ENCODE data around the gene ZNF544. TPM values are rescaled to one million over a fixed set of nuclear protein-coding genes. Genes with fewer than 3 reads are reported as not detected.

Gene ZNF544
- total RNA-seq, 4 donors from 2014 or later = 34.2 to 55.1 (median 43.3) TPM

GRCh38 chr19:58261968-58262921 lies 33.5 kb downstream of the ZNF544 start:
- DNase-seq (ENCODE audit: low spot score in 2 of 2) = no peak
- intact Hi-C loops (cut with DNase I; ENCODE audit: low total_unique reads) = no loop called here
- no peak for TF ChIP-seq CTCF (IDR thresholded peaks at IDR 0.05)
- no peak for TF ChIP-seq POLR2A (IDR thresholded peaks at IDR 0.05)
- 95 to 97% methylated on average over 19 of the region's 19 CpGs for WGBS, 2 donors
- no peak overlapping the region for H3K4me3 ChIP-seq (ENCODE audit: low read depth, poor library complexity, severe bottlenecking)

- 97% methylated on average over 7 of the region's 7 CpGs for WGBS, 2 donors
- no peak overlapping the region for H3K4me3 ChIP-seq (ENCODE audit: low read depth, poor library complexity, severe bottlenecking)
- intact Hi-C loops (cut with DNase I; ENCODE audit: low total_unique reads) = no loop called here
- DNase-seq (ENCODE audit: low spot score in 2 of 2) = no peak
- no peak for TF ChIP-seq POLR2A (IDR thresholded peaks at IDR 0.05)
- no peak for TF ChIP-seq CTCF (IDR thresholded peaks at IDR 0.05)
Measured at GRCh38 chr19:58262922-58263296, 34.2 kb downstream of the ZNF544 start.

- intact Hi-C loops (cut with DNase I; ENCODE audit: low total_unique reads) = no loop called here
- 97 to 100% methylated on average over 3 of the region's 3 CpGs for WGBS, 2 donors
Measured at GRCh38 chr19:58265100-58265499, 36.4 kb downstream of the ZNF544 start.

GRCh38 chr19:58268344-58268743 lies 39.6 kb downstream of the ZNF544 start:
- TF ChIP-seq CTCF (IDR thresholded peaks at IDR 0.05) = no peak
- no peak for TF ChIP-seq POLR2A (IDR thresholded peaks at IDR 0.05)
- intact Hi-C loops (cut with DNase I; ENCODE audit: low total_unique reads) = no loop called here
- WGBS, 2 donors = 94 to 95% methylated on average over 3 of the region's 3 CpGs
- no peak overlapping the region for H3K4me3 ChIP-seq (ENCODE audit: low read depth, poor library complexity, severe bottlenecking)
- no peak for DNase-seq (ENCODE audit: low spot score in 2 of 2)

More at GRCh38 chr19:58265100-58265499, 36.4 kb downstream of the ZNF544 start:
- no peak overlapping the region for H3K4me3 ChIP-seq (ENCODE audit: low read depth, poor library complexity, severe bottlenecking)
- TF ChIP-seq CTCF (IDR thresholded peaks at IDR 0.05) = no peak
- TF ChIP-seq POLR2A (IDR thresholded peaks at IDR 0.05) = no peak
- no peak for DNase-seq (ENCODE audit: low spot score in 2 of 2)

GRCh38 chr19:58274771-58275201 lies 46.1 kb downstream of the ZNF544 start:
- 79 to 86% methylated on average over 2 of the region's 2 CpGs for WGBS, 2 donors
- H3K4me3 ChIP-seq (ENCODE audit: low read depth, poor library complexity, severe bottlenecking) = no peak overlapping the region
- intact Hi-C loops (cut with DNase I; ENCODE audit: low total_unique reads) = no loop called here
- no peak for TF ChIP-seq POLR2A (IDR thresholded peaks at IDR 0.05)
- no peak for TF ChIP-seq CTCF (IDR thresholded peaks at IDR 0.05)
- DNase-seq (ENCODE audit: low spot score in 2 of 2) = no peak
